GM19438 (cell line): ENCODE measurements around the gene PITX2.

Source experiments
- ATAC-seq: cut with Tn5 transposase; IDR thresholded peaks from one replicate; pipeline ENCODE4 v1.9.1; 2021; ENCODE audit warnings: low read depth; ENCODE audit not compliant: unreplicated experiment

Gene PITX2

DNA sequence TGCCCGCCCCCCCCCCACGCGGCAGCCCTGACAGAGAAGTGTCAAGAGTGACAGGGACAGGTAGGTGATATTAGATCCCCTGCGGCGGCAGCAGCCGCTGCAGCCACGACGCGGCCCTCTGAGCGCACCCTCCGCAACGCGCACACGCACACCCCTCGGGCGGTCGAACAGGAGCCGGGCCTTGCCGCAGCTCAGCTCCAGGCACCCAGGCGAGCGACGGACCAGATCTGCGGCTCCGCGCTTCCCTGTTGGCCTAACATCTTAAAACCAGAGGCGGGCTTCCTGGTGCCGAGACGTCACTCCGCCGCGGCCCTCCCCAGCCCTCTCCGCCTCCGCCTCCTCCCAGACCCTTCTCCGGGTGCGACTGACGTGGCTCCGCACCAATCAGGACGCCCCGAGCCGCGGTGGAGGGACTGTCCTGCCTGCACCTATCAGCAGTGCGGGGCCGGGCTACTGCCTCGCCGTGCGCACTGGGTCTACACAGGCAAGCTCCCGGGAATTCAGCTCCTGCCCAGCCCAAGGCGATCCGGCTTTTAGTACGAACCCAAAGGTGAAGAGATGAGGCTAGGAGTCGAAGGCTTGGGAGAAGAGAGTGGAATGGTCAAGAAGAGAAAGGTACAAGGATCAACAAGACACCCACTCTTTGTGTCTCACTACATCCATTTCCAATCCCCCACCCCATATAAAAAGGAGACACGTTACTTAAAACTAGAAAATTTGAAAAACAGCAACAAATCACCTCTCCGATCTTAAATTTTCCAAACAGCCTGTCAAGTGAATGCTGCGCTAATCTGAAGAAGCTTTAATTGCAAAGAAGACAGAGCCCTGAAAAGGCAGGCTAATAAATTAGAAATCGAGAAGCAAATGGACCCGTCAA is at the start of gene PITX2:
PITX2 (minus strand) TSS at position 237 of the 877 bp plus-strand sequence. CDS start 617 bp downstream, outside the sequence.
- ATAC-seq, result peak; percentile 88

DNA sequence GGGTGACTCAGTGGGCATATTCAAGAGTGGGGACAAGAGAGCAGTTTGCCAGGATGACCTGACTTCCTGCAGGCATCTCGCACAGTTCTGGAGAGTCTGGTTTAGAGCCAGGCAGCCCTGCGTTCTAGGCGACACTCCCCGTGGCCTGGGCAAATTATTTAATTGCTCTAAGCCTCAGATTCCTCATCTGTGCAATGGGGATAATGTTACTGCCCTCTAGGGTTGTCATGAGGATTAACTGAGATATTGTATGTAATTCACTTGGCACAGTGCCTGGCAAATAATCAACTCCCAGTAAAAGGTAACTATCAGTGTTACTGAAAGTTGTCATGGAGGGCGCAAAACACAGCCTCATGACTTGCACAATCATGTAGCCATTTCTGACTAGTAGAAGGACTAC is 48.8 kb upstream of the PITX2 start:
- ATAC-seq, result no peak

DNA sequence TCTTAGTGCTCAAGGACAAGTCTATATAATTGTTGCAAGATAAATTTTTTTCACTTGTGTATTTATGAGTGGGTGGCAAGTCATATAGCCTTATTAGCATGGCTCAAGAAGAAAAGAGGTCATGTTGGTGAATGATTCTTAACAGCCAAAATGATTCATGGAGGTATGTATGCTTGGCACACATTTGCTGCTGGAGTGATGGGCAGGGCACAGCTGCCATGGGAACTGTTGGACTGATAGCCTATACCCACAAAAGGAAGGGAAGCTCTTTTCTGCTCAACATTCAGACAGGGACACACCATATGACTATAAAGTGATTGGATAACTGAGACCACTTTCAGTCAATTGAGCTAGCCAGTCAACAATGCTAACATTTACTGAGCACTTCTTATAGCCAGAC is 46.8 kb upstream of the PITX2 start:
- no peak for ATAC-seq

DNA sequence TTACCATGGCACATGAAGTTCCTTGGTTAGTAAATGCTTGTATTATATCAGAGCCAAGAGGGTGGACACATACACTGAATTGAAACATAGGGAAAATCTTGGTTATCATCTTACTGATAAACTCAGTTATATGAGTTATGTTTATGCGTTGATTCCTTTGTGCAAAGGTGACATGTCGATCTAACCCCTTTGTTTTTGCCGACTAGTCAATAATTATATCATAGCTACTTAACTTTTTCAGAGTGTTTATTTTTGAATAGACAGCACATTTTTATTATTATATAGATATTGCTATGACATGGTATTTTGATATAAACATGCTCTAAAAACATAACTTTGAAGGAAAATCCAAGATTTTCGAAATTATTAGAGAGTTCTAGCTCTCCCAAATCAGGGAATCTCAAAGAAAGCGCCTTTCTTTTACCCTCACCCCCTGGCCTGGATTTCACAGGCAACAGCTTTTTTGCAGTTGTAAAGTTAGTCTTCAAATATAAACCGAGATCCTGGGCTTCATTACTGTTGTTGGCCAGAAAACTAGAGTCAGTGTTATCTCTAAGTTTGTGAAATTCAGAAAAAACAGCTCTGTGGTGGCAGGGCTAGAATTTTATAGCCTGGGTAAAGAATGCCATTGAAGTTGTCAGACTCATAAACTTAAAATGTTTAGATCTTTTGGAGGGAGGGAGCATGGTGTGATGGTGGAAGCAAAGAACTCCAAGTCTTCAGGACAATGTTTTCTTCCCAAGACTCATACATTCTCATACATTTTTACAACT is 45.8 kb upstream of the PITX2 start:
- no peak for ATAC-seq

DNA sequence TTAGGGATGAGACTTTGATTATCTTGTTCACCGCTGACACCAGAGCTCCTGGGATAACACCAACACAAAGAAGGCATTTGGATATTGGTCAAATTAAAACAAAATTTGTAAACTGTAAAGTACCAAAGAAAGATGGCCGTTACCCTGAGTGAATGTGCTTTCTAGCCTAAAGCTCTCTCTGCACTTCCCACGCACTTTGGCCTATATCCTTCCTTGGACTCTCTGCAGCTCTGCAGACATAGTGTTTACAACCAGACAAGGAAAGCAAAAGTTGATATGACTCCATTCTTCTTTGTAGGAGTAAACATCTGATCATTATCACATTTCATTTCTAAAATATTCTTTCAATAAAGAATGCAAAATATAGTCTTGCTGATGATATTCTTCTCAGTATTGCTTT is 44.8 kb upstream of the PITX2 start:
- no peak for ATAC-seq

DNA sequence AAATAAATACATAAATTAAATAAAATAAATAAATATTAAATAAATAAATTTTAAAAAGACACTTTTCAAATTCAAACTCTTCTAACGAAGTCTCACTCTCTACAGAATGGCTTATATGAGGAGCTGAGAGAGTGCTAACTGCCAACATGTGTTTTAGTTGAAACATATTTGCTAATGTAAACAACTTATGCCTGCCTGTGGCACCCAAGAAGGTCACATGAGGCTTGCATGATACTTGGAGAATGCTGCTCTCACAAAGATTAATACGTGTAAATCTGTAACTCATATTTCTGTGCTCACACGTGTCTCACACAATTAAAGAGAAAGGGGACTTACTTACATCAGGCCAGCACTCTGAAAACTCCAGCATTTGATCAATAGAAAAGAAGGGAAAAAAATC is 43.2 kb upstream of the PITX2 start:
- ATAC-seq, result no peak

DNA sequence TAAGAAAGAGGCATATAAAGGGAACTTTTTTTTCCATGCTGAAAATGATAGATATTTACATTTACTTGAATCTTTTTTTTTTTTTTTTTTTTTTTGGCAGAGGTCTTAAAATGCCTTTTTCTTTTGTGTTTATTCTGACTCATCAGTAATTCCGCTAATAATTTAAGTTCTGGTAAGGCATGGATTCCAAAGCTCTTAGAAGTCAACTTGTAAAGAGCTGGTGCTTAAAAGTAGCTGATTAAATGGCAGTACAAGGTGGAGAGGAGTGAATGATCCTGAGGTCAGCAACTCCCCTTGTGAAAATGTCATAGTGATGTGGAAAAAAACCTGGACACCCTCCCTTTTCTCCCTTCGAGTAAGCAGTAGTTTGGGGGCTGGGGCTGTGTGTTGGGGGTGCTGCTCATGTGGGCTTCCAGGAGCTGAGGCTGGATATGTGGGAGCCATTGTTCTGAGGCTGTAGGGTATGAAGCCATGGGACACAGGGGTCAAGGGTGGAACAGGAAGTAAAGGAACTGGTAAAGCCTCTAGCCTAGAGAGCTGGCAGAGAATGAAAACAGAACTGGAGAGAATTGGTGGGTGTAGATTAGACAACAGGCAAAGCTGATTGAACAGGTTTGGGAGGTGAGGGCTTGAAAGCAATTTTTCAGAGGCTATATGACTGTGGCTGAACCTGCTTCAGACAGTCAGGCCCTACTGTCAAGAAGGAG is 41.0 kb upstream of the PITX2 start:
- no peak for ATAC-seq

DNA sequence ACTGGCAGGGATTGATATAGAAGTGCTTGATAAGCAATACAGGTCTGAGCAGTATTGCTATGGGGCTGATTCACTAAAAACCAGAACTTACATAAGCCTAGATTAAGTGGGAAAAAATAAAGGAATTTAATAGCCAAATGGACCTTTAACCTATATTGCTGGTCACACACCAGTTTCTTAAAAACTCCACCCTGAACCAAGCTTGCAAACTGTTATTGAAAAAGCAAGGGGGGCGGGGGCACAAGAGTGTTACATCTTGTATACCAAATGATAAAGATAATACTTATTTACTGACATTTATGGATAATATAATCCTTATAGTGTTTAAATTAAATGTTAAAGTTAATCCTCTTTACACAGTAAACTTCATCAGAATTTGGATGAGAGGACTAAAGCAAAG is 40.3 kb upstream of the PITX2 start:
- ATAC-seq, result no peak

DNA sequence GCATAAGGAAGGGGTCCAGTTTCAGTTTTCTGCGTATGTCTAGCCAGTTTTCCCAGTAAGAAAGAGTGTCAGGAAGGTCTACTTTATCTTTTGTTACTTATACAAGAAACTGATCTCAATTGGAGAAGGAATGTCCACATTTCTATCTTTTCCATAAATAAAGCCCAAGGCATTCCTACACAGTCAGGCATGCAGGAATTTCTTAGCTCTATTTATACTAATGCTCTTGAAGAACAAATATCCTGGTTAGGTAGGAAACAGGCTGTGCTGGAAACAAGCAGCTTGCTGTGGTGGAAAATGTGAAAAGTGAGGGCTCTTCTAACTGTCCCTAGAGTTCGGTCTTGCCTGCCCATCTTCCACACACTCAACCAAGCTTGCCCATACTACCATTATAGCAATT is 37.9 kb upstream of the PITX2 start:
- no peak for ATAC-seq

DNA sequence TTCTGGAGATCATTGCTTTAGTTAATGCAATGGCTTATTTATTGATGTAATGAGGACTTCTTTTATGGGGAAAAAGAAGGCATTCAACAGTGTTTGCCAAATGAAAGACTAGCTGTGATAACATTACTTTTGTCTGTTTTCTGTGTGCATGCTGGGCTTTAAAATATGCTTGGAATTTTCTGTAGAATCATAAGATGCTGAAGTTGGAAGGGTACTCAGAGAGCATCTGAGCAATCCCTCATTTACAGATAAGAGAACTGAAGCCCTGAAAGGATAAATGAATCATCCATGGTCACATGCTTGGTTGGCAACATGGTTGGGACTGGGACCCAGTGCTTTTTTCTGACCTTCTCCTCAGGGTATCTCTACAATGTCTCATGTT is 31.4 kb upstream of the PITX2 start:
- no peak for ATAC-seq

DNA sequence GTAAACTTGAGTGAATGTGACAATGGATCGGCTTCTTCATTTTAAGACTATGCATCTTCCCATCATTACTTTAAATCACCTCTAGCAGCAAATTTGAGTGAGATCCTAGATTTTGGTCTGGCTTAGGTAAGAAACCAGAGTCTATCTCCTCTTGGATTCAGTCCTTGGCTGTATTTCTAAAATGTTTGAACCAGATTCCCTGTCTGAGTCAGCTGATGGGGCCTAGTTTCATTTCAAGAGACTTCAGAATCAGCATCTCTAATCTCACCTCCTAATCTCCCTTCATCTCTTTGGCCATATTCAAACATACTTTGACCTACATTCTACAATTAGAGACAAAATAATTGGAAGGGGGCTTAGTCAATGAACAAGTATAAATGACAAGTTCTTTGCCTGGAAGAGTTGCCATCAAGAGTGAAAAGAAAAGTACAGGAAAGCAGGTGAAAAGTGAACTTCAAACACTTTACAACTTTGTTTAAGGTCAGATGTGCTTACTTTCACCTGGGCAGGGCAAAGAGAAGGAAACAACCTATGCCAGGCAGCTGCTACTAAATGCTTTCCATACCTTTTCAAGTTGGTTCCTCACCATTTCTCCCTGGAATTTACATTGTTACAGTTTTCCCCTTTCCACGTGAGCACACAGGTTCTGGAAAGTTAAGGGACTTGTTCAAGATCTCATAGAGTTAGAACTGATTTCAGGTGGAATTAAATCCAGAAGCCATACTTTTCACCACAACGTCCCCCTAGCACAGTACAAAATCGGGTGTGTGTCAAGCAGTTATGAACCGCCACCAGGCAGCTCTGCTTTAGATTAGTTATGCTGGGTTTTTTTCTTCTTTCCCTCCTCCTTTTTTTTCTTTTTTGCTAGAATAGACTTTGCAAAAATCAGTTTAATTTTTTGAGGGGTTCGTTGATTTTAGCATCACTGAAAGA is 30.7 kb upstream of the PITX2 start:
- ATAC-seq, result no peak

DNA sequence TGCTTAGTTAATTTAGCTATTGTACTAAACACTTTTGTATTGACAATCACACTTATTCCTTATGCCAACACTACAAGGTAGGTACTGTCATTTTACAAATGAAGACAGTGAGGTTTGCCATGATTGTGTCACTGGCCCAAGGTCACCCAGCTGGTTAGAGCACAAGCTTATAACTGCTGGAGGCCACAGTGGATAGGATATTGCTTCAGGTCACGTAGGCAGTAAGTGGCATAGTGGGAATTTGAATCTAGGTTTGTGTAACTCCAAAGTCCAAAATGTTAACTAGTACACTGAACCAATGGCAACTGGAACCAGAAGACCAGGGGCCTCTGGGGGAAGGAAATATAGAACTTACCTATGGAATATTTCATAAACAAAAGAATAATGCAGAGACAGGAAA is 21.1 kb upstream of the PITX2 start:
- no peak for ATAC-seq

DNA sequence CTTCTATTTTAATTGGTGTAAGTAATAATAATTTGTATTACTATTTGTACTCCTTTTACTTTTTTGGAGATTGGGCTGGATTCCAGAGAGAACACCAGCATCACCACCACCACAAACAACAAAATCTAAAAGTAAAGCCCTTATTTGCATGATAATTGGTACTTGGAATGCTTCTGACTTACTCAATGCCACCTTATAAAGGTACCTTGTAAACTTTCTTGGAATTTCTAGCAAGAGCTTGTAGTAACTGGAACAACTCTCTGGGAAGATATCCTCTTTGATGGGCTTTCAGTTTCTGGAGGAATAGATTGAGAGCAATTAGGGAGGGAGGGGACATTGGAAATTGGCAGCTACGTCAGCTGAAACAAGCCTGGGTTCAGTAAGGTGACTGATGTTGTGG is 20.2 kb upstream of the PITX2 start:
- no peak for ATAC-seq

DNA sequence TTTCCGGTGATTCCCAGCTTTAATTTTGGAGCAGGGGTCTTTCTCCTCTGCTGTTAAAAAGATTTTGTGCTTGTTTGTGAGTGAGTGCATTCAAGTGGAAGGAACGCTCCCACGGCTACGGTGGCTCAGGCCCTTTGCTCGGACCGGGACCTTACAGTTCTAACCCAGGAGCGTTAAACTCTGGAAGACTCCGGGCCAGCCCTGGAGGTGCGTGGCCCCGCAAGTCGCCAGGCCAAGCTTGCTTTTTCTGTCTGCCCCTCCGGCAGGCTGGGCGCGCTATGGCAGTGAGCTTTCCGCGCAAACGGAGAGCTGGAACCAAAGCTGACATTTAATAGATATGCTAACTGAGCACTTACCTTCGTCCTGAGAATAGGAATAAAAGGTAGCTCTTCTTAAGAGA is 18.3 kb upstream of the PITX2 start:
- no peak for ATAC-seq

DNA sequence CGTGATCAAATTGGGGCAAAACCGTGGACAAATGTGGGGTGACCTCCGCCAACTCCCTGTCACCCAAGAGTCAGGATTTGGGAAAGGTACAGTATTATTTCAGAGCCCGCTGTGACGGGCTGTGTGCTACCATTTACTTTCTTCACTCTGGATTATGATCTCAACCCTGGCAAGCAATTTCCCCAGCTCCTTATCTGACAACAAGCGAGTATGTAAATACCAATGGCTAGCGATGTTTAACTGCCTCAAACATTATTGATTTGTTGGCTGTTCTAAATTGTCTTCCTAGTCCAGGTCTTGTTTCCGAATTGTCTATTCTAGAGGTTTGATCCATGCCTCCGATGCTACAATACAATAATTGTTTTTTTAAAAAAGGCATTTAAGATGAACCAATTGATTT is 17.7 kb upstream of the PITX2 start:
- ATAC-seq, result no peak

DNA sequence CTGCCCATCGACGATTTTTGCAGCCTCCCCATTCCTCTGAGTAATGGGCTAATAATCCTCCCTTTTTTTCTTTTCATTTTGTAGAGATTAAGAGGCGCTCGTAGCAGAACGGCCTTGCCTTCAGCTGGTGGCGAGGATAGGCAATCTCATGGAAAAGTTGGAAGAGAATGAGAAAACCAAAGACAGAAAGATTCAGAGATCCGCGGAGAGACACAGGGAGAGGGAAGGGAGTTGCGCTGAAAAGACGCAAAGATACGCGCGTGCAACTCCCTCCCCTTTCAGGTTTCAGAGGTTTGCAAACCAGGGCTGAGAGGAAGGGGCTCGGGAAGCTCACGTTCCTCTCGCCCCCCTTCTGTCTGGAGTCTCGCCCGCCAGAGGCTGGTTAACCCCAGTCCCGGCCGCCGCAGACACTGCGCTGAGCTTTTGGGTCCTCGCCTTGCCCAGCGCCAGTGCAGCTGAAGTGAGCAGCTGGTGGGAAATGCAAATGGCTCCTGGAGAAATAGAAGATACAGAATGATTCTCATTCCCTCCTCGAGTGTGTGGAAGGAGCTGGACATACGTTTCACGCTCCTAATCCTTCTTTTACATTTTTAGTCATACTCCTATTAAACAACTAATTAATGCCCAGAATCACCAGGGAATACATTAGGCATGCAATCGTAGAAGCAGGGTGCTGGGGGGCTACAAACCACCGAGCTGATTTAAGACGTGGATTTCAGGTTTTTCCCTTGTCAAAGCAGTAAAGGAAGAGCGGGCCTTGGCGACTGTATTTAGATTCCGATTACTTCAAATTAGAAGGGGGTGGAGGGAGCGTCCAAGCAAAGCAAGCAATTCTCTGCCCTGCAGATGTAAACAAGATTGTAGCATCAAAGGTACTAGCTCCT is 16.6 kb upstream of the PITX2 start:
- no peak for ATAC-seq

DNA sequence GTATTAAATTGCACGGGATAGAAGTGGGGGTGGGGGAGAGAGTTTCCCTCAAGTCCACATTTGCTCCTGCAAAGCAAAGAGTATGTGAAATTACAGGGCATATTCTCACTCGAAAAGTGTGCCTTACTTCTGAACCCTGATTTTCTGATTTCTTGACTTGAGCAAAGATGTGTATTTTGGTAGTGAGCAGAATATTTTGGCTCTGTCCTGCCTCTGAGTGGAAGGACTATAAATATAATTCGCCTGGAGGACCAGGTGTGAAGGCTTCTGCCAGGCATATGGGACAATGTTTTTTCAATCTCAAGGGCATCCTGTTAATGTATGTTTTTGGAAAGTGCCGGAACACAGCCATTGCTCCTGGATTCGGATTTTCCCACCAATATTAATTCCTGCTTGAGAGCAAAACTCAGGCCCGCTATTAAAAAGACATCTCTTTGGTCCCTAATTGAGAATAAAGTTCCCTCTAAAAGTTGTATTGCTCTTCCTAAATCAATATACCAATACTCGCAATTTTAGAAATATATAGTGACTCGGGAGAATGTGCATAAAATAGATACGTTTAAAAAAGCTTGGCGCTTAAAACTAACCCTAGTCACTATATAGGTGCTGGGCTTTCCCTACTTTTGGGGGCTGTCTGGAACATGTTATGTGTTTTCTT is 15.3 kb upstream of the PITX2 start:
- no peak for ATAC-seq

DNA sequence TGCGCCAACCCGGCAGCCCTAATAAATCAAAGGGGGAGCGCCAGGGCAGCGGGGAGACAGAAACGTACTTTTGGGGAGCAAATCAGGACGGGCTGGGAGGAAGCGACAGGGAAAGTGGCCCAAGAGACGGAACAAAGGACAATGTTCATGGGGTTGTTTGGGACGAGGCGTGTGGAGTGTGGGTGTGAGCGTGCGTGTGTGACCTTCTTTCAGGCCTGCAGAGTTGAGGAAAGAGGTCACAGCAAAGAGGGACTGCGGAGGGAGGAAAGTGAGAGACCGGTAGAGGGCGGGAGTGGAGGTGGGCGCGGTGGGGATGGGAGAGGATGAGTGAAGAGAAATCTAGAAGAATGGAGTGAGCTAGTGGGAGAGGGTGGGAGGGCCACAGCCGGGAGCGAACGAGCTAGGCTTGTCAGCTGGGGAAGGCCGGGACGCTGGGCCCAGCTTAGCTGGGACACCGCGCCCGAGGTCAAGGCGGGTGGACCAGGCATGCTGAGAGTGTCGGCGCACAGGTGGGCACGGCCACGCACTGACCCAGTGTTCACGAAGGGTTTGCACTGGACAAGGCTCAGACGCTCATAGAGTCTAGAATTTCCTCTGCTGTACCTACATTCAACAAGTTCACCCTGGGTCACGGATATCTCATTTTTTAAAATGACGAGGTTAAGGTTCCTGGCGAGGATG is 14.7 kb upstream of the PITX2 start:
- ATAC-seq, result no peak
